Endothelial cell (in vitro differentiated cells): ENCODE data around the gene SATL1. TPM values are rescaled to one million over a fixed set of nuclear protein-coding genes. Genes with fewer than 3 reads are reported as not detected.

Source experiments
- DNase-seq: peaks from one replicate; pipeline ENCODE4 v3.0.0; 2021; ENCODE audit warnings: low spot score
- H3K27ac Mint-ChIP-seq: one replicate; pipeline ENCODE4 v1.8.0; 2021; ENCODE audit warnings: mixed read lengths, inconsistent platforms; ENCODE audit not compliant: unreplicated experiment
- H3K27me3 Mint-ChIP-seq: one replicate; pipeline ENCODE4 v1.8.0; 2021; ENCODE audit warnings: mild to moderate bottlenecking, moderate library complexity, mixed read lengths, inconsistent platforms; ENCODE audit not compliant: unreplicated experiment
- H3K36me3 Mint-ChIP-seq: one replicate; pipeline ENCODE4 v1.8.0; 2021; ENCODE audit warnings: mild to moderate bottlenecking, low read depth, mixed read lengths, inconsistent platforms; ENCODE audit not compliant: unreplicated experiment
- H3K4me1 Mint-ChIP-seq: one replicate; pipeline ENCODE4 v1.8.0; 2021; ENCODE audit warnings: mild to moderate bottlenecking, mixed read lengths, inconsistent platforms; ENCODE audit not compliant: unreplicated experiment
- H3K4me3 Mint-ChIP-seq: one replicate; pipeline ENCODE4 v1.8.0; 2021; ENCODE audit warnings: mild to moderate bottlenecking, mixed read lengths, inconsistent platforms; ENCODE audit not compliant: unreplicated experiment
- H3K9me3 Mint-ChIP-seq: one replicate; pipeline ENCODE4 v1.8.0; 2021; ENCODE audit warnings: mixed read lengths, inconsistent platforms; ENCODE audit not compliant: unreplicated experiment
- total RNA-seq: library from RNA; stranded (reverse); fragmentation: NEBNext Ultra II Directional; extraction: Animal tissue kit (Norgen Biotek cat#: 25700); gene quantifications from one replicate; pipeline ENCODE4 v1.2.1, GENCODE V29; 2021; ENCODE audit not compliant: unreplicated experiment
- TF ChIP-seq, protein P1 (sequence below): fragments of 200-600 bp; sonication (generic); IDR thresholded peaks from one replicate; pipeline ENCODE4 v1.5.0; 2021; ENCODE audit warnings: antibody characterized with exemption; ENCODE audit not compliant: unreplicated experiment

SATL1 gene
- total RNA-seq, 1 donor from 2014 or later, result 0.15 TPM

DNA sequence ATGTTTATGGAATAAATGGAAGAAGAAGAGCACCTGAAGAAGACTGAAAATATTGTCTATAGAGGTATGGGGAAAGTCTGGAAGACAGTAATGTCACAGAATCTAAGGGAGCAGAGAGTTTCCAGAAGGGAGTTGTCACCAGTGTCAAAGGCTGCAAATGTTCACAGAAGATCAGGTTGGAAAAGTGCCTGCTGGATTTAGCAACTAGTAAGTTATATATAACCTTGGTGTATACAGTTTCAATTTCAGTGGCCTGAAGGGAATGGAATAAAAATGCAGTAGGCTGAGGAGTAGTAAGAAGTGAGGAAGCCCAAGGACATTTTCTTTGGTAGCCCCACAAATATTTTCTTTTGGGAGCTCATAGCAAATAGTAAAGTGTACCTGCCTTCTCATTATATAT, 107.2 kb downstream of the SATL1 start:
- no peaks in the 10 kb centered on the region for H3K9me3 Mint-ChIP-seq
- H3K4me1 Mint-ChIP-seq, result no peaks in the 10 kb centered on the region
- no peak overlapping the region for H3K27ac Mint-ChIP-seq
- no peak overlapping the region for H3K4me3 Mint-ChIP-seq
- H3K27me3 Mint-ChIP-seq, result no peaks in the 10 kb centered on the region
- DNase-seq, result no peak
- TF ChIP-seq, protein P1, sequence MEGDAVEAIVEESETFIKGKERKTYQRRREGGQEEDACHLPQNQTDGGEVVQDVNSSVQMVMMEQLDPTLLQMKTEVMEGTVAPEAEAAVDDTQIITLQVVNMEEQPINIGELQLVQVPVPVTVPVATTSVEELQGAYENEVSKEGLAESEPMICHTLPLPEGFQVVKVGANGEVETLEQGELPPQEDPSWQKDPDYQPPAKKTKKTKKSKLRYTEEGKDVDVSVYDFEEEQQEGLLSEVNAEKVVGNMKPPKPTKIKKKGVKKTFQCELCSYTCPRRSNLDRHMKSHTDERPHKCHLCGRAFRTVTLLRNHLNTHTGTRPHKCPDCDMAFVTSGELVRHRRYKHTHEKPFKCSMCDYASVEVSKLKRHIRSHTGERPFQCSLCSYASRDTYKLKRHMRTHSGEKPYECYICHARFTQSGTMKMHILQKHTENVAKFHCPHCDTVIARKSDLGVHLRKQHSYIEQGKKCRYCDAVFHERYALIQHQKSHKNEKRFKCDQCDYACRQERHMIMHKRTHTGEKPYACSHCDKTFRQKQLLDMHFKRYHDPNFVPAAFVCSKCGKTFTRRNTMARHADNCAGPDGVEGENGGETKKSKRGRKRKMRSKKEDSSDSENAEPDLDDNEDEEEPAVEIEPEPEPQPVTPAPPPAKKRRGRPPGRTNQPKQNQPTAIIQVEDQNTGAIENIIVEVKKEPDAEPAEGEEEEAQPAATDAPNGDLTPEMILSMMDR, result no peak
- H3K36me3 Mint-ChIP-seq, result no peaks in the 10 kb centered on the region

DNA sequence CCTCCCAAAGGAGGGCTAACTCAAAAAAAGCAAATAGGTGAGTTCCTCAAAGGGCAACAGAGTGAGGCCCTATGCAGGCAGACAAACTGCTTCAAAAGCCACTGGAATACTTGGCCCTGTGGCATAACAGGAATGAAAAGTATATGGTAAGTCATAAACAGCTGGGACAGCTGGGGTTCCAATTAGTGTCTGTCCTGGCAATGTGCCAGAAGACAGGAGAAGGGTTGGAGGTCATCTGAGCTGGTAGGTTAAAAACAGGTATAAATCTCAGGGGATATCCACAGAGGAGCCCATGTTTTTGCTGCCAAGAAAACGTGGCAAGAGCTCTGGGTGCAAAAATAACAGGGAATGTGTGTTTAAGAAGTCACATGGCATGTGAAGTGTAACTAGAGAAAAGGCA, 128.3 kb downstream of the SATL1 start:
- H3K4me1 Mint-ChIP-seq, result peaks cover 2% of the 10 kb centered on the region
- no peak overlapping the region for H3K27ac Mint-ChIP-seq
- TF ChIP-seq, protein P1, result no peak
- no peaks in the 10 kb centered on the region for H3K9me3 Mint-ChIP-seq
- peaks cover 1% of the 10 kb centered on the region for H3K27me3 Mint-ChIP-seq
- no peaks in the 10 kb centered on the region for H3K36me3 Mint-ChIP-seq
- DNase-seq, result no peak
- H3K4me3 Mint-ChIP-seq, result no peak overlapping the region

DNA sequence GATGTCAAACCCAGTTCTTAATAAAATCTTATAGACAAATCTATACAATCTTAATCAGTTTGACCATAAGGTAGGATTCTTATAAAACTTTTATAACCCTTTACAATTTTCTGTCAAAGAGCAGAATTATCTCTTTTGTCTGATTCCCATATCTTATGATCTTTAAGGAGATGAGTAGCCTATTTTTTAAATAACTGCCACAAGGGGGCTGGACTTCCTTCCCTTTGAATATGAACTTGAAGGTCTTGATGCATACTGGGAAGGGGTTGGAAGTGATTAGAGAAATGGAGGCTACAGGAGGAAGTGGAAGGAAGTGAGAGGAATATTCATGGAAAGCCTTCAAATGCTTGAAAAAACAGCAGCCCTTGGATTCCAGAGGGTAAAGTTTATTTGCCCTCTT, 128.8 kb downstream of the SATL1 start:
- H3K4me1 Mint-ChIP-seq, result no peaks in the 10 kb centered on the region
- no peak overlapping the region for H3K4me3 Mint-ChIP-seq
- no peaks in the 10 kb centered on the region for H3K27me3 Mint-ChIP-seq
- H3K9me3 Mint-ChIP-seq, result no peaks in the 10 kb centered on the region
- TF ChIP-seq, protein P1, result no peak
- no peak overlapping the region for H3K27ac Mint-ChIP-seq
- no peak for DNase-seq
- no peaks in the 10 kb centered on the region for H3K36me3 Mint-ChIP-seq

DNA sequence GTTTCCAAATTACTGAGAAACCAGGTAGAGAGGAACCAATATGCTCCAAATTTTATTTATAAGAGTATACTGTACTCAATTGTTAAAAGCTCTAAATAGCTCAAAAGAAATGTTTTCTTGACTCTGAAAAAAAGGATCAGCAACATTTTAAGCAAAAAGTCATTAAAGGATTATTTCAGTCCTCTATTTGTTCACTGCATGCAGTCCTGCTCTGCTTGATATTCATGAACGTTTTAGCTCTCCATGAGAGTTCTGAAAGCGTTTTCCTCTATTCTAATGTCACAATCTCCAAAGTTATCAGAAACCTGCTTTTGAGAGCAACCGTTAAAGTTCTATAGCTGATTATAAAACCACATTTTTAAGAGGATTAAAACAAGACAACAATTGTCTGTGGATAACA, 129.4 kb downstream of the SATL1 start:
- TF ChIP-seq, protein P1, result no peak
- Mint-ChIP-seq H3K4me3 (no peak overlapping the region), H3K9me3 (no peaks in the 10 kb centered on the region), H3K4me1 (no peaks in the 10 kb centered on the region), H3K27ac (no peak overlapping the region), H3K27me3 (no peaks in the 10 kb centered on the region), H3K36me3 (no peaks in the 10 kb centered on the region)
- DNase-seq, result no peak

DNA sequence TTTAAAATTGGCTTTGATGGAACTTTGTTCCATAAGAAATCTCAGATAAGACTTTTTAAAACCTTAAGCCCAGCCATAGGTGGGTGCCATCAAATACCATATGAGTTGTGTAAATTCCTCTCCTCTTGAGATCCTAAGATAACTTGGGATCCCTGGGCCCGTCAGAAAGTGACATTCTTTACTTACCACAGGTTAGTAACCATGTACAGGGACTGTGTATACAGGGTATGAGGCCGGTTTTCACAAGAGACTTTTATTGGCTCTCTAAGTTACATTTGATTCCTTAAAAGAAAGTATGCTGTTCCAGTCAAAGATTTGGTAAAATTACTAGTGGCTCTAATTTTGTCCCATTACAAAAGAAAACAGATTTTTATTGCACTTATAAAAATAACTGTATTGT, 129.8 kb downstream of the SATL1 start:
- H3K9me3 Mint-ChIP-seq, result no peaks in the 10 kb centered on the region
- H3K36me3 Mint-ChIP-seq, result no peaks in the 10 kb centered on the region
- H3K27me3 Mint-ChIP-seq, result no peaks in the 10 kb centered on the region
- no peaks in the 10 kb centered on the region for H3K4me1 Mint-ChIP-seq
- H3K4me3 Mint-ChIP-seq, result no peak overlapping the region
- no peak for DNase-seq
- TF ChIP-seq, protein P1, result no peak
- no peak overlapping the region for H3K27ac Mint-ChIP-seq
